Prostate gland (tissue), 2 donors: ENCODE measurements around the gene CUX1.

ENCODE experiments used
- CTCF ChIP-seq, 4 experiments: fragments of 200-600 bp in 2 of 4; fragments of 450-650 bp in 2 of 4; sonication (generic) in 2 of 4; IDR thresholded peaks; 1 replicate in 3 of 4; 2 replicates in 1 of 4; pipeline ENCODE4 v1.5.1; 2016 to 2019; ENCODE audit warnings: antibody characterized with exemption in 4 of 4, mild to moderate bottlenecking in 2 of 4, moderate library complexity in 2 of 4
- POLR2A ChIP-seq: fragments of 450-650 bp; IDR thresholded peaks from one replicate; pipeline ENCODE4 v1.6.1; 2016; ENCODE audit warnings: antibody characterized with exemption, mild to moderate bottlenecking
- POLR2AphosphoS5 ChIP-seq: sonication (generic); formaldehyde crosslinking; IDR thresholded peaks from one replicate; pipeline ENCODE4 v1.6.1; 2017; ENCODE audit warnings: antibody characterized with exemption

- TF ChIP-seq CTCF (IDR thresholded peaks at IDR 0.05), result no peak
- no peak for TF ChIP-seq POLR2A
- no peak for TF ChIP-seq POLR2AphosphoS5
Measured at GRCh38 chr7:102225025-102225424, 407.6 kb downstream of the CUX1 start.
